ENCODE results near the gene OR5AC2. TPM values are rescaled to one million over a fixed set of nuclear protein-coding genes. Genes with fewer than 3 reads are reported as not detected.

Gene OR5AC2
- total RNA-seq, 6 experiments from 2014 or later, result not detected

GRCh38 chr3:98068824-98069223 is 18.1 kb upstream of the OR5AC2 start:
- H3K27me3 Mint-ChIP-seq (ENCODE audit: insufficient read depth), result no peaks in the 10 kb centered on the region
- DNase-seq, result no peak
- no peaks in the 10 kb centered on the region for H3K36me3 Mint-ChIP-seq (ENCODE audit: low read depth)
- H3K9me3 Mint-ChIP-seq, result no peaks in the 10 kb centered on the region
- H3K4me3 Mint-ChIP-seq, result no peak overlapping the region
- TF ChIP-seq CTCF (IDR thresholded peaks at IDR 0.05), result peak; percentile 63
- H3K4me1 Mint-ChIP-seq (ENCODE audit: low read depth), result no peaks in the 10 kb centered on the region
- no peak overlapping the region for H3K27ac Mint-ChIP-seq

GRCh38 chr3:98070840-98071239 is 16.1 kb upstream of the OR5AC2 start:
- Mint-ChIP-seq H3K27me3 (ENCODE audit: insufficient read depth) (no peaks in the 10 kb centered on the region), H3K36me3 (ENCODE audit: low read depth) (no peaks in the 10 kb centered on the region), H3K4me3 (no peak overlapping the region), H3K27ac (no peak overlapping the region), H3K4me1 (ENCODE audit: low read depth) (no peaks in the 10 kb centered on the region), H3K9me3 (no peaks in the 10 kb centered on the region)
- DNase-seq, result no peak
- TF ChIP-seq CTCF (IDR thresholded peaks at IDR 0.05), result no peak

- Mint-ChIP-seq H3K27me3 (ENCODE audit: insufficient read depth) (no peaks in the 10 kb centered on the region), H3K4me3 (no peak overlapping the region), H3K9me3 (no peaks in the 10 kb centered on the region), H3K36me3 (ENCODE audit: low read depth) (no peaks in the 10 kb centered on the region), H3K4me1 (ENCODE audit: low read depth) (no peaks in the 10 kb centered on the region), H3K27ac (no peak overlapping the region)
- TF ChIP-seq CTCF (IDR thresholded peaks at IDR 0.05), result no peak
- DNase-seq, result no peak
These were observed 13.5 kb upstream of the OR5AC2 start for GRCh38 chr3:98073486-98073885.

GRCh38 chr3:98095882-98096281 is 8.9 kb downstream of the OR5AC2 start:
- no peak overlapping the region for H3K27ac Mint-ChIP-seq
- no peaks in the 10 kb centered on the region for H3K27me3 Mint-ChIP-seq (ENCODE audit: insufficient read depth)
- DNase-seq, result no peak
- TF ChIP-seq CTCF (IDR thresholded peaks at IDR 0.05), result no peak
- no peak overlapping the region for H3K4me3 Mint-ChIP-seq
- peaks cover 16% of the 10 kb centered on the region for H3K9me3 Mint-ChIP-seq
- H3K4me1 Mint-ChIP-seq (ENCODE audit: low read depth), result no peaks in the 10 kb centered on the region
- H3K36me3 Mint-ChIP-seq (ENCODE audit: low read depth), result no peaks in the 10 kb centered on the region

GRCh38 chr3:98099848-98100247 is 12.9 kb downstream of the OR5AC2 start:
- no peak for DNase-seq
- H3K36me3 Mint-ChIP-seq (ENCODE audit: low read depth), result no peaks in the 10 kb centered on the region
- no peaks in the 10 kb centered on the region for H3K4me1 Mint-ChIP-seq (ENCODE audit: low read depth)
- no peak overlapping the region for H3K27ac Mint-ChIP-seq
- H3K9me3 Mint-ChIP-seq, result peaks cover 8% of the 10 kb centered on the region
- no peak overlapping the region for H3K4me3 Mint-ChIP-seq
- no peak for TF ChIP-seq CTCF (IDR thresholded peaks at IDR 0.05)
- no peaks in the 10 kb centered on the region for H3K27me3 Mint-ChIP-seq (ENCODE audit: insufficient read depth)

GRCh38 chr3:98108162-98108561 is 21.2 kb downstream of the OR5AC2 start:
- Mint-ChIP-seq H3K36me3 (ENCODE audit: low read depth) (no peaks in the 10 kb centered on the region), H3K4me3 (no peak overlapping the region), H3K27ac (no peak overlapping the region), H3K27me3 (ENCODE audit: insufficient read depth) (no peaks in the 10 kb centered on the region), H3K4me1 (ENCODE audit: low read depth) (no peaks in the 10 kb centered on the region), H3K9me3 (peaks cover 37% of the 10 kb centered on the region)
- no peak for TF ChIP-seq CTCF (IDR thresholded peaks at IDR 0.05)
- DNase-seq, result no peak
